NCI-H2081 (cell line): ENCODE data around the gene SENP8.
A peak's percentile ranks its signal among the peaks of the same experiment; 100 is the strongest.

Experiments used
- DNase-seq, 2 experiments: peaks; one replicate each; lab custom pipeline; 2025; lab: John Stamatoyannopoulos, UW

Gene SENP8

GRCh38 chr15:72113347-72114031 is 4.7 kb upstream of the SENP8 start:
- no peak for DNase-seq

GRCh38 chr15:72116731-72117485 is 1.3 kb upstream of the SENP8 start:
- peak in 1 of 2 experiments; percentile 23 for DNase-seq

- DNase-seq, result peak in 1 of 2 experiments; percentile 40
Observed at GRCh38 chr15:72117486-72118016, 652 bp upstream of the SENP8 start.

- DNase-seq, result no peak
Observed at GRCh38 chr15:72124218-72124617, 6.0 kb downstream of the SENP8 start.

GRCh38 chr15:72127724-72128322 is 9.6 kb downstream of the SENP8 start:
- no peak for DNase-seq

GRCh38 chr15:72128359-72128758 is 10.2 kb downstream of the SENP8 start:
- no peak for DNase-seq

- no peak for DNase-seq
Observed at GRCh38 chr15:72130272-72130671, 12.1 kb downstream of the SENP8 start.

- DNase-seq, result no peak
Observed at GRCh38 chr15:72131922-72132321, 13.7 kb downstream of the SENP8 start.

GRCh38 chr15:72133211-72133610 is 15.0 kb downstream of the SENP8 start:
- DNase-seq, result no peak

- DNase-seq, result peak; percentile 21 to 75
Observed at GRCh38 chr15:72135719-72136118, 17.5 kb downstream of the SENP8 start.

GRCh38 chr15:72136170-72137051 is 18.2 kb downstream of the SENP8 start:
- peak; percentile 78 to 90 for DNase-seq

GRCh38 chr15:72139667-72140066 is 21.5 kb downstream of the SENP8 start:
- no peak for DNase-seq

GRCh38 chr15:72140088-72140487 is 21.9 kb downstream of the SENP8 start:
- DNase-seq, result no peak

GRCh38 chr15:72141171-72142084 is 23.2 kb downstream of the SENP8 start:
- DNase-seq, result no peak

- no peak for DNase-seq
Observed at GRCh38 chr15:72146221-72146620, 28.0 kb downstream of the SENP8 start.

GRCh38 chr15:72146934-72147333 is 28.7 kb downstream of the SENP8 start:
- DNase-seq, result no peak

GRCh38 chr15:72147418-72147817 is 29.2 kb downstream of the SENP8 start:
- no peak for DNase-seq

GRCh38 chr15:72153269-72154000 is 35.2 kb downstream of the SENP8 start:
- no peak for DNase-seq

GRCh38 chr15:72154316-72154715 is 36.1 kb downstream of the SENP8 start:
- DNase-seq, result no peak

GRCh38 chr15:72155003-72155621 is 36.9 kb downstream of the SENP8 start:
- peak in 1 of 2 experiments; percentile 41 for DNase-seq
